Stimulated activated CD4-positive, alpha-beta T cell treated with anti-CD3 and anti-CD28 coated beads, Interleukin-1b, Interleukin-23, amount 100 ng/mL, for 1 hour (primary cell): Measurements from ENCODE around the gene AAMP.
"Not testable (repeated sequence)": the region's sequence is repeated elsewhere in the genome, so short reads cannot be mapped to it uniquely, and the experiment has no call there.

Experiments used
- DNase-seq, 2 donors: peaks; one replicate each; pipeline ENCODE4 v3.0.0-alpha.2; 2020; ENCODE audit warnings: low read depth in 2 of 2

Gene AAMP

GRCh38 chr2:218275371-218276072 lies 5.6 kb upstream of the AAMP start:
- no peak for DNase-seq

- DNase-seq: no peak
Measured at GRCh38 chr2:218274586-218274985, 4.6 kb upstream of the AAMP start.

- no peak for DNase-seq
Measured at GRCh38 chr2:218273908-218274249, 3.9 kb upstream of the AAMP start.

GRCh38 chr2:218273214-218273907 lies 3.4 kb upstream of the AAMP start:
- not testable (repeated sequence) for DNase-seq

GRCh38 chr2:218272531-218273212 lies 2.7 kb upstream of the AAMP start:
- peak; percentile 48 to 49 for DNase-seq

- DNase-seq: no peak
Measured at GRCh38 chr2:218271865-218272530, 2.1 kb upstream of the AAMP start.

- no peak for DNase-seq
Measured at GRCh38 chr2:218271487-218271797, 1.5 kb upstream of the AAMP start.

- DNase-seq: no peak
Measured at GRCh38 chr2:218270721-218271486, 967 bp upstream of the AAMP start.

GRCh38 chr2:218267259-218267658 lies 2.7 kb downstream of the AAMP start:
- no peak for DNase-seq

GRCh38 chr2:218266316-218266979 lies 3.5 kb downstream of the AAMP start:
- DNase-seq: no peak

GRCh38 chr2:218265626-218266025 lies 4.3 kb downstream of the AAMP start:
- no peak for DNase-seq

- DNase-seq: no peak
Measured at GRCh38 chr2:218264773-218265561, 5.0 kb downstream of the AAMP start.

- DNase-seq: no peak
Measured at GRCh38 chr2:218263817-218264641, 5.9 kb downstream of the AAMP start.

GRCh38 chr2:218262631-218263586 lies 7.0 kb downstream of the AAMP start:
- no peak for DNase-seq

GRCh38 chr2:218262237-218262600 lies 7.7 kb downstream of the AAMP start:
- no peak for DNase-seq

GRCh38 chr2:218261423-218262236 lies 8.3 kb downstream of the AAMP start:
- no peak for DNase-seq

GRCh38 chr2:218260742-218261422 lies 9.1 kb downstream of the AAMP start, which contains the start of gene GPBAR1:
TSS of gene GPBAR1 (plus strand) at chr2:218261015. CDS start at chr2:218262725, 1,710 bp downstream.
- no peak for DNase-seq
